ENCODE measurements around the gene SMIM24. TPM values are rescaled to one million over a fixed set of nuclear protein-coding genes. Genes with fewer than 3 reads are reported as not detected.

SMIM24 gene
- total RNA-seq, 4 donors from 2014 or later: 18.7 to 100 (median 85.5) TPM

DNA sequence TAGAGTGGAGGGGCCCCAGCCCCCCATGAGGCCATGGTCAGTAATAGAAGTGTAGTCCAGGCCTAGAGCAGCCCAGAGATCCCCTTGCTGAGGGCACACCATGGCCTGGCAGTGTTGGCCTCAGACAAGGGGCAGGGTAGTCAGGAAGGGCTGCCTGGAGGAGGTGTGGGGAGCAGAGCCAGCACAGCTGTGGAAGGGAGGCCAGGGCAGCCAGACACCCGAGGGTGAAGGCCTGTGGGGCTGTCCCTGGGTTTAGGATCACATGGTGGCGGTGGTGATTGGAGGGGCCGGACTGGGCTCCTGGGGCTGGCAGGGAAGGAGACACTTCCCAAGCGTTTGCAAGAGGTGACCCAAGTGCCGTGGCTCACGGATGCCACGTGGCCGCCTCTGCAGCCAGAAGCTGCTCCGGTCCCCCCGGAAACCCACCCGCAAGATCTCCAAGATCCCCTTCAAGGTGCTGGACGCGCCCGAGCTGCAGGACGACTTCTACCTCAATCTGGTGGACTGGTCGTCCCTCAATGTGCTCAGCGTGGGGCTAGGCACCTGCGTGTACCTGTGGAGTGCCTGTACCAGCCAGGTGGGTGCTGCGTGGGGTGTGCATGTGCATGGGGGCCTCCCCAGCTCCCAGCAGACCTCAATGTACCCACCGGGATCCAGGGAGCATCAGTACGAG is 47.0 kb upstream of the SMIM24 start:
- TF ChIP-seq CTCF (IDR thresholded peaks at IDR 0.05) (no peak), EP300 (IDR thresholded peaks at IDR 0.05; ENCODE audit: low read depth) (no peak), POLR2A (IDR thresholded peaks at IDR 0.05) (no peak), POLR2AphosphoS5 (IDR thresholded peaks at IDR 0.05) (no peak)
- WGBS, 2 donors (ENCODE audit: low coverage in 1 of 2): 93% methylated on average over 21 of the region's 21 CpGs; no CpG with 5 or more reads in 1 of the 2 donors
- peaks cover 0 to 47% (median 16%) of the 10 kb centered on the region in 4 donors for H3K36me3 ChIP-seq
- no peak for DNase-seq
- H3K4me3 ChIP-seq: no peak overlapping the region
- no peaks in the 10 kb centered on the region for H3K9me3 ChIP-seq
- H3K27me3 ChIP-seq: no peaks in the 10 kb centered on the region
- H3K27ac ChIP-seq: no peak overlapping the region
- intact Hi-C loops (cut with DNase I; ENCODE audit: low total_unique reads): loop anchor here (2.0 kb wide), 1 partner anchor 15 kb away; no protein-coding TSS in a partner anchor
- H3K4me1 ChIP-seq: no peaks in the 10 kb centered on the region
- in situ Hi-C loops (cut with MboI; ENCODE audit: low pct_ligation_motif_present in 1 of 4, low pct_unique_long_range_greater_than_20kb in 1 of 4, low sequenced_read_pairs in 3 of 4): no loop called here

GRCh38 chr19:3526507-3527237 is 46.3 kb upstream of the SMIM24 start:
- no peak overlapping the region for H3K4me3 ChIP-seq
- TF ChIP-seq POLR2A (IDR thresholded peaks at IDR 0.05): no peak
- no peaks in the 10 kb centered on the region for H3K9me3 ChIP-seq
- peaks cover 0 to 42% (median 12%) of the 10 kb centered on the region in 4 donors for H3K36me3 ChIP-seq
- WGBS, 2 donors (ENCODE audit: low coverage in 1 of 2): 96% methylated on average over 19 of the region's 28 CpGs; no CpG with 5 or more reads in 1 of the 2 donors
- intact Hi-C loops (cut with DNase I; ENCODE audit: low total_unique reads) (loop anchor here (2.0 kb wide), 1 partner anchor 14 kb away; no protein-coding TSS in a partner anchor), in situ Hi-C loops (cut with MboI; ENCODE audit: low pct_ligation_motif_present in 1 of 4, low pct_unique_long_range_greater_than_20kb in 1 of 4, low sequenced_read_pairs in 3 of 4) (no loop called here)
- no peaks in the 10 kb centered on the region for H3K4me1 ChIP-seq
- H3K27me3 ChIP-seq: no peaks in the 10 kb centered on the region
- no peak for DNase-seq
- H3K27ac ChIP-seq: no peak overlapping the region

DNA sequence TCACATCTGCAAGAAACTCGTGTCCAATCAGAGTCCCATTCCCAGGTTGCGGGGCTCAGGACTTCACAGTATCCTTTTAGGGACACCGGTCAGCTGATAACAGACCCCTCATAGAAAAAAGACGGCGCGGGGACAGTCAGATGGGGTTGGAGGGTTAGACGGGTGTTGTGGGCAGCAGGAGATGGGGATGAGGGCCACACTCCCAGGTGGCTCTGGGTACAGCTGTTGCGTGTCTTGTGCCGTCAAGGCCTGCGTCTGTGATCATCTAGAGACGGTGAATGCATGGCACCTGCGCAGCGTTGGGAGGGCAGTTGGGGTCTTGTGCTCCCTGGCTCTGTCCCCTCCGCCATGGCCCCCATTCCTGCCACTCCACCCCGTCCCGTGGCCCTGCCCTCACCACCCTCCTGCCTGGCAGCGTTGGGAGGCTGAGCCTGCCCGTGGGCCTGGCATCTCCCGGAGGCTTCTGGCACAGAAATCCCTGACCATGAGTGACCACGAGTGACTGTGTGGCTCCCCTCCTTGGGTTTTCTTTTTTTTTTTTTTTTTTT is 44.7 kb upstream of the SMIM24 start:
- no peak for DNase-seq
- Histone ChIP-seq H3K4me3 (no peak overlapping the region), H3K4me1 (peaks cover 0 to 3% (median 0%) of the 10 kb centered on the region in 4 donors), H3K36me3 (peaks cover 0 to 31% (median 11%) of the 10 kb centered on the region in 4 donors), H3K27ac (no peak overlapping the region), H3K27me3 (no peaks in the 10 kb centered on the region), H3K9me3 (no peaks in the 10 kb centered on the region)
- WGBS, 2 donors (ENCODE audit: low coverage in 1 of 2): 93% methylated on average over 20 of the region's 20 CpGs; no CpG with 5 or more reads in 1 of the 2 donors
- in situ Hi-C loops (cut with MboI; ENCODE audit: low pct_ligation_motif_present in 1 of 4, low pct_unique_long_range_greater_than_20kb in 1 of 4, low sequenced_read_pairs in 3 of 4) (no loop called here), intact Hi-C loops (cut with DNase I; ENCODE audit: low total_unique reads) (no loop called here)
- TF ChIP-seq POLR2AphosphoS5 (IDR thresholded peaks at IDR 0.05) (no peak), POLR2A (IDR thresholded peaks at IDR 0.05) (no peak), EP300 (IDR thresholded peaks at IDR 0.05; ENCODE audit: low read depth) (no peak), CTCF (IDR thresholded peaks at IDR 0.05) (no peak)

DNA sequence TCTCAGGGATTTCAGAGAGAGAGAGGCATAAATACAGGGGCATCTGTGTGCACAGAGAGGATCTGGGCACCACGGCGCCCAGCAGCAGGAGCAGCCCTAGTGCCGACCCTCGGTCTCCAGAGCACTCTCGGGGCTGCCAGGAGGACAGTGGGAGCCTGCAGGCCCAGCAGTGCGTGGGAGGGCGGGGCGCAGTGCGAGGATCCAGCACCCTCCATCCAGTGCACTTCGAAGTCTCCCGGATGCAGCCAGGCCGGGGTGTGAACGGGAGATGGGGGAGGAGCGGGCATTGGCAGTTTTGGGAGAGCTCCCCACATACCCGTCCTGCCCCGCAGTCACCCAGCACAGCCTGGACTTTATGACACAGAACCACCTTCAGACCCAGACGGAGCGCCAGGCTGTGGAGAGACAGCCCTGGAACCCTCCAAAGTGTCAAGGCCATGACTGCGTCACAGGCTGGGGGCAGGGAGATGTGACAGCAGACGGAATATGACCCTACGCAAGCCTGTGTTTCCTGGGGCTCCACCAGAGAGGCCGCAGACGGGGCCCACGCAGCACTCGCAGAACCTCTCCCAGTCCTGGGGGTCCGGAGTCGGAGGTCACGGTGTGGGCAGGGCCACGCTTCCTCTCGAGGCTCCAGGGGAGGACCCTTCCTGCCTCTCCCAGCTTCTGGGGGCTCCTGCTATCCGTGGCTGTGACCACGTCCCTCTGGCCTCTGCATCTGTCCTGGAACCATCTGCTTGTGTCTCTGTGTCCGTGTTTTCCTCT is 43.9 kb upstream of the SMIM24 start:
- Histone ChIP-seq H3K27ac (no peak overlapping the region), H3K9me3 (no peaks in the 10 kb centered on the region), H3K4me3 (no peak overlapping the region), H3K4me1 (peaks cover 0 to 3% (median 0%) of the 10 kb centered on the region in 4 donors), H3K36me3 (peaks cover 0 to 31% (median 11%) of the 10 kb centered on the region in 4 donors), H3K27me3 (no peaks in the 10 kb centered on the region)
- intact Hi-C loops (cut with DNase I; ENCODE audit: low total_unique reads): no loop called here
- in situ Hi-C loops (cut with MboI; ENCODE audit: low pct_ligation_motif_present in 1 of 4, low pct_unique_long_range_greater_than_20kb in 1 of 4, low sequenced_read_pairs in 3 of 4): no loop called here
- 88 to 92% methylated on average over 3 to 33 of the region's 33 CpGs for WGBS, 2 donors (ENCODE audit: low coverage in 1 of 2)
- no peak for TF ChIP-seq CTCF (IDR thresholded peaks at IDR 0.05)
- TF ChIP-seq POLR2A (IDR thresholded peaks at IDR 0.05): no peak
- no peak for TF ChIP-seq POLR2AphosphoS5 (IDR thresholded peaks at IDR 0.05)
- no peak for TF ChIP-seq EP300 (IDR thresholded peaks at IDR 0.05; ENCODE audit: low read depth)
- DNase-seq: no peak

Data from transverse colon (tissue), 4 donors.